ENCODE data around the gene ADGRA1.
"Not testable (repeated sequence)": the region's sequence is repeated elsewhere in the genome, so short reads cannot be mapped to it uniquely, and the experiment has no call there.

Gene ADGRA1

GRCh38 chr10:133162178-133162909, 74.6 kb downstream of the ADGRA1 start:
- DNase-seq (ENCODE audit: low spot score): no peak

- DNase-seq (ENCODE audit: low spot score): no peak
Measured at GRCh38 chr10:133162910-133163856, 75.5 kb downstream of the ADGRA1 start.

GRCh38 chr10:133163889-133164815, 76.4 kb downstream of the ADGRA1 start:
- DNase-seq (ENCODE audit: low spot score): no peak

- DNase-seq (ENCODE audit: low spot score): no peak
Measured at GRCh38 chr10:133164816-133165555, 77.3 kb downstream of the ADGRA1 start.

GRCh38 chr10:133165556-133166503, 78.1 kb downstream of the ADGRA1 start:
- DNase-seq (ENCODE audit: low spot score): no peak

GRCh38 chr10:133166504-133166827, 78.7 kb downstream of the ADGRA1 start:
- DNase-seq (ENCODE audit: low spot score): no peak

GRCh38 chr10:133166828-133167692, 79.3 kb downstream of the ADGRA1 start:
- no peak for DNase-seq (ENCODE audit: low spot score)

- no peak for DNase-seq (ENCODE audit: low spot score)
Measured at GRCh38 chr10:133167693-133168616, 80.2 kb downstream of the ADGRA1 start.

GRCh38 chr10:133168617-133169031, 80.9 kb downstream of the ADGRA1 start:
- DNase-seq (ENCODE audit: low spot score): no peak

- no peak for DNase-seq (ENCODE audit: low spot score)
Measured at GRCh38 chr10:133169173-133169947, 81.6 kb downstream of the ADGRA1 start.

- no peak for DNase-seq (ENCODE audit: low spot score)
Measured at GRCh38 chr10:133170092-133170491, 82.4 kb downstream of the ADGRA1 start.

- no peak for DNase-seq (ENCODE audit: low spot score)
Measured at GRCh38 chr10:133173860-133174640, 86.3 kb downstream of the ADGRA1 start.

- DNase-seq (ENCODE audit: low spot score): no peak
Measured at GRCh38 chr10:133174689-133175263, 87.1 kb downstream of the ADGRA1 start.

- DNase-seq (ENCODE audit: low spot score): not testable (repeated sequence)
Measured at GRCh38 chr10:133175624-133176023, 87.9 kb downstream of the ADGRA1 start.

GRCh38 chr10:133176546-133176945, 88.8 kb downstream of the ADGRA1 start:
- no peak for DNase-seq (ENCODE audit: low spot score)

All from AG08396 (cell line).